Limb (tissue), 2 donors: ENCODE data around the gene DNASE1L2.

ENCODE experiments used
- DNase-seq, 2 donors: peaks; one replicate each; pipeline ENCODE4 v3.0.0-alpha.2; 2016; ENCODE audit errors: extremely low spot score in 2 of 2

The DNASE1L2 gene

GRCh38 chr16:2236337-2237101 lies at the start of gene DNASE1L2:
DNASE1L2 (plus strand) TSS chr16:2236444; CDS start chr16:2236817, 373 bp downstream.
- peak in 1 of 2 donors; percentile 56 for DNase-seq

GRCh38 chr16:2186505-2186904 lies 49.7 kb upstream of the DNASE1L2 start:
- DNase-seq, result no peak

GRCh38 chr16:2187212-2187611 lies 49.0 kb upstream of the DNASE1L2 start:
- DNase-seq, result no peak

GRCh38 chr16:2188395-2188794 lies 47.8 kb upstream of the DNASE1L2 start:
- DNase-seq, result no peak

GRCh38 chr16:2189252-2189893 lies 46.9 kb upstream of the DNASE1L2 start:
- DNase-seq, result no peak

DNA sequence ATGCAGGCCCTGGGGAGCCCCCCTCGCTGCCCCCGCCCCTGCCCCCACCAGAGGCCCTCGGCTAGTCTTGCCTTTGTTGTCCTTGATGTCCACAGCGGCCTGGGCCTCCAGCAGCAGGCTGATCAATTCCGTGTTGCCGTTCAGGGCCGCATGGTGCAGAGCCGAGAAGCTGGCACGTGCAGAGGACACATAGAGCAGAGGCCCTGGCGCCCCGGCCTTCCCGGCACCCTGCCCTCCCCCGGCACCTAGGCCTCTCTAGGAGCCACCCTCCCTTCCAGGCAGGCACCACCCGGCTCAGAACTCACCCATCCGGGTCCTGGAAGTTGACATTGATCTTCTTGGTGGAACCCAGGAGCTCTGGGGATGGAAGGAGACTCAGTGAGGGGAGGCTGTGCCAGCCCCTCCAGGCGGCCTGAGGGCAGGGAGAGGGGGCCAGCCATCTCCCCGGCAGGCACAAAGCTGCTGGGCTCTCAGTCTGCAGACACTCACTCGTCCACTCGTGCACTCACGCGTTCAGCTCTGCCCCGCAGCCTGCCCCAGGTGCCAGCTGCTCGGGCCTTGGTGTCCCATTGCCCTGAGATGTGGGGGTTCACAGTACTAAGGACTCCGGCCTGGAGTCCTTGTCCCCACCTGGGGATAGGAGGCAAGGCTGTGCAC lies 46.1 kb upstream of the DNASE1L2 start:
- DNase-seq, result no peak

- DNase-seq, result no peak
Observed at GRCh38 chr16:2190659-2191445, 45.4 kb upstream of the DNASE1L2 start.

DNA sequence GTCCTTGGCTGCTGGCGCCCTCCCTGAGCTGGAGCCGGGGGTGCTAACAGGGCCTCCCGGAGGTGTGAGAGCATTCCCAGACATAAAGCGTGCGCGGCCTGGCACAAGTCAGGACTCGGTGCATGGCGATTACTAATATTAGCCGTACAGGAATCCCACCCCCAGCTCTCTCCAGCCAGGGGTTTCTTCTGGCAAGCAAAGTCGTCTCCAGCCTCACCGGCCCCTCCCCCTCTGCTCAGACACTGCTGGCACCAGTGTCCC lies 44.9 kb upstream of the DNASE1L2 start:
- no peak for DNase-seq

- no peak for DNase-seq
Observed at GRCh38 chr16:2194166-2194834, 41.9 kb upstream of the DNASE1L2 start.

DNA sequence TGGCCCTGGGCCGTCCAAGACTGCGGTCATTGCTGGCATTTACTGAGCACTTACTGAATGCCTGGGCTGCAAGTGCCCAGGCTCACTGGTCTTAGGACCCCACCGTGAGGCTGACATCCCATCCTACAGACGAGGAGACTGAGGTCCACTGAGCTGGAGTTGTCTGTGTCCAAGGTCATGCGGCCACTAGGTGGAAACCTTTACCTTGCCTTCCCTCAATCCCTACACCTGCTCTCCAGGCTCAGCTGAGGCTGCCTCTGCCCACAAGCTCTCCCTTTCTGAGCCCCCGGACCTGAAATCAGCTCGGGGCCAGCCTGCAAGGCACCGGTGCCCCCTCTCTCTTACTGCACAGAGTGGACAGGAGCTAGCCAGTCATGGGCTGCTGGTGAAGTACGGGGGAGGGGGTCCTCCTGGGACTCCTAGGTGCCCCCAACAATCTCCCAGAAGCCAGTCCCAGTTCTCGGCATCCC lies 41.4 kb upstream of the DNASE1L2 start:
- peak in 1 of 2 donors; percentile 60 for DNase-seq

DNA sequence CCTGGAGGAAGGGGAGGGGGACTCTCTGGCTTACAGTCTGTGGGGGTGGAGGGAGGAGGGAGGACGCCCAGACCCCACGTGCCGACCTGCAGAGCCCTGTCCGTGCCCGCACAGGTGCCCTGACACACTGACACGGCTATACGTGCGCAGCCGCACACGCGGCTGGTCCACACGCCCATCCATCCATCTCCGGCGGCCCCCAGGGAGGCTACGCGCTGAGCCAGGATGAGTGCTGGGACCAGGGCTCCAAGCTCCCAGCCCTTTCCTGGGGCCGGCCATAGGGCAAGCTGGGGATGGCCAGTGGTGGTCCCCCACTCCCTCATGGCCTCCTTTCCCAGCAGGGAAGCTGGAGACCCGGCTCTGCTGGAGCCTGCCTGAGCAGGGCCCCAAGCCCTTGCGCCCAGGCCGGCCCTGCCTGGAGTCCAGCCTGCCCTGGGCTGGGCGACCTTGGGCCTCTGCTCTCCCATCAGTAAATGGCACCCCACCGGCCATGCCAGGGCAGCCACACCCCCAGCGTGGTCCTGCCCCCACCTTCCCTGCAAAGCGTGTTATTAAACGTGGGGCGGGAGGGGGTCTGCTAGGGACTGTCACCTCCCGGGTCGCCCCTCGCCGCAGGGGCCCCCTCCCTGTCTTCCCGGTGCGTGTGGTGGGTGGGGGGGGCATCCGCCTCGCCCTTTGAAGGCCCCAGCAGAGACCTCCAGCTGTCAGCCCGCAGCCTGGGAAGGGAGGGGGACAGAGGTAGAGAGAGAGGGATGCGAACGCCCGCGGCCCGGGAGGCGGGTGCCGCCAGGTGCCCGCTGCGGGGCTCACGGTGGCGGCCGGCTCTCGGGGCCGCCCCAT lies 40.7 kb upstream of the DNASE1L2 start:
- DNase-seq, result no peak

- no peak for DNase-seq
Observed at GRCh38 chr16:2196162-2196980, 39.9 kb upstream of the DNASE1L2 start, which contains the start of gene CASKIN1. CASKIN1 (minus strand) TSS chr16:2196605; CDS start chr16:2196432, 173 bp downstream.

GRCh38 chr16:2196981-2197511 lies 39.2 kb upstream of the DNASE1L2 start:
- no peak for DNase-seq

GRCh38 chr16:2197765-2198164 lies 38.5 kb upstream of the DNASE1L2 start:
- DNase-seq, result no peak

GRCh38 chr16:2198283-2198682 lies 38.0 kb upstream of the DNASE1L2 start:
- no peak for DNase-seq

DNA sequence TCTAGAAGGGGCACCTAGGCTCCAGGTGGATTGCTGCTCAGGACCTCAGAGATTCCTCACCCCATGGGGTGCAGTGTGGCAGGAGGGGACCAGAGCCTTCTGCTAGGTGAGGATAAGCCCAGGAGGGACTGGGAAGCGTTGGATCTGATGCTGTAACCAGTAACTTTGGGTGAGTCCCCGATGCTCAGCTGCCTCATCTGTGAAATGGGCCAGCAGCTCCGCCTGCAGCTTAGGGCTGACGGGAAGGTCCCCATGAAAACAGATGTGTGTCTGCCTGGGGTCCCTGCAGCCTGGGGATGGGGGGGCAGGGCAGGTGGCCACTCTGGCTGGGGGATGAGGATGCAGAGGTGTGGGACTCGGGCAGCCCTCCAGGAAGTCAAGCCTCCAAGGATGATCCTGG lies 37.1 kb upstream of the DNASE1L2 start:
- no peak for DNase-seq

- DNase-seq, result no peak
Observed at GRCh38 chr16:2199621-2200139, 36.6 kb upstream of the DNASE1L2 start.

- no peak for DNase-seq
Observed at GRCh38 chr16:2200313-2200712, 35.9 kb upstream of the DNASE1L2 start.
